Colonic mucosa (tissue), 4 donors: ENCODE measurements around the gene TMEM145. TPM values are rescaled to one million over a fixed set of nuclear protein-coding genes. Genes with fewer than 3 reads are reported as not detected.
A peak's percentile ranks its signal among the peaks of the same experiment; 100 is the strongest.

Experiments
- DNase-seq: peaks from one replicate; pipeline ENCODE4 v3.0.0-alpha.2; 2020
- H3K27ac ChIP-seq: fragments of 200-600 bp; one replicate; pipeline ENCODE4 v1.8.0; 2021
- H3K27me3 ChIP-seq: fragments of 200-600 bp; one replicate; pipeline ENCODE4 v1.8.0; 2021
- H3K36me3 ChIP-seq: fragments of 200-600 bp; one replicate; pipeline ENCODE4 v1.8.0; 2021
- H3K4me1 ChIP-seq: fragments of 200-600 bp; one replicate; pipeline ENCODE4 v1.8.0; 2021; ENCODE audit warnings: mild to moderate bottlenecking
- H3K4me3 ChIP-seq: fragments of 200-600 bp; one replicate; pipeline ENCODE4 v1.8.0; 2021
- H3K9ac ChIP-seq, 2 donors: one replicate each; pipeline ENCODE4 v1.7.0; 2013; ENCODE audit warnings: control low read depth in 2 of 2, low read depth in 2 of 2, low read length in 2 of 2
- H3K9me3 ChIP-seq: fragments of 200-600 bp; one replicate; pipeline ENCODE4 v1.8.0; 2021
- intact Hi-C: fragments of 100-400 bp; cut with DNase I; formaldehyde crosslinking; loops from one replicate; pipeline ENCODE4 v1.14.1; 2022
- total RNA-seq, 2 donors: library from RNA; stranded (reverse); fragmentation: NEBNext Ultra II Directional in 1 of 2; extraction: Animal tissue kit (Norgen Biotek cat#: 25700) in 1 of 2; gene quantifications; one replicate each; pipeline ENCODE4 v1.2.1, GENCODE V29; 2021
- TF ChIP-seq, protein P1 (sequence below): fragments of 200-600 bp; IDR thresholded peaks from one replicate; pipeline ENCODE4 v1.8.0; 2022; ENCODE audit warnings: antibody characterized with exemption, mild to moderate bottlenecking
- donor health status: healthy.
- donor health status: DM: no; HTN: no; CAD: no.
- donor health status: DM: no; HTN: no; CAD: no.

The TMEM145 gene
- total RNA-seq, 2 donors from 2014 or later, result 0.24 to 0.94 TPM

DNA sequence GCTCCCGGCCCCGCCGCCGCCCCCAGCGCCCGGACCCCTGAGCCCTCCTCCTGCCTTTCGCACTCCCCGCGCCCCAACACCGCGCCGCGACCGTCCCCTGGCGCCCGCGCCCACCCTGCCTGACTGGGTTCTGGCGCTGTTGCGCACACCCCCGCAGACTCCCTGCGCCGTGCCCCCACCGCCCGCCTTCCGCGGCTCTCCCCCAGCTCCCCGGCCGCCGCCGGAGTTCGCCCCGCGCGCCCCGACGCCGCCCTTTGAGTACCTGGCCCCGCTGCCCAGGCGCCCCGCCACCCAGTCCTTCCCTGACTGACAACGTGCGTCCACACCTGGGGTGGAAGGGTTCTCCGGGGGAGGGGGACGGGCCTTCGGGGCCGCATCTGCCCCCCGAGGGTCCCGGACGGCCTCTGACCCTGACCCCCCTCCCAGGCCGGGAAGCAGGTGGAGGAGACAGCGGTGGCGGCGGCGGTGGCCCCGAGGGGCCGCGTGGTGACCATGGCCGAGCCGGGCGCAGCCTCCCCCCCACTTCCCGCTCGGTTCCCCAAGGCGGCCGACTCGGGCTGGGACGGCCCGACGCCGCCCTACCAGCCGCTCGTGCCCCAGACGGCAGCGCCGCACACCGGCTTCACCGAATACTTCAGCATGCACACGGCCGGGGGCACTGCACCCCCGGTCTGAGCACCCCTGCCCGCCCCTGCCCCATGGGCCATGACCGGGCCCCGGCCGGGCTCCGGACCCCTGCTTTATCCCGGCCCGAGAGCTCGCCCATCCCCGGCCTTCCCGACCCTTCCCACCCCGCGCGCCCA lies 10.9 kb downstream of the TMEM145 start:
- Histone ChIP-seq H3K4me3 (peak overlapping the region; percentile 25), H3K36me3 (no peaks in the 10 kb centered on the region), H3K9ac (peak overlapping the region in 1 of 2 donors; percentile 24), H3K27me3 (peaks cover 20% of the 10 kb centered on the region), H3K4me1 (peaks cover 4% of the 10 kb centered on the region), H3K9me3 (no peaks in the 10 kb centered on the region), H3K27ac (no peak overlapping the region)
- no peak for DNase-seq
- intact Hi-C loops, result loop anchor here (10.0 kb wide), 2 partner anchors 71 to 189 kb away; partner anchors contain the start of genes CNFN and POU2F2
- TF ChIP-seq, protein P1, sequence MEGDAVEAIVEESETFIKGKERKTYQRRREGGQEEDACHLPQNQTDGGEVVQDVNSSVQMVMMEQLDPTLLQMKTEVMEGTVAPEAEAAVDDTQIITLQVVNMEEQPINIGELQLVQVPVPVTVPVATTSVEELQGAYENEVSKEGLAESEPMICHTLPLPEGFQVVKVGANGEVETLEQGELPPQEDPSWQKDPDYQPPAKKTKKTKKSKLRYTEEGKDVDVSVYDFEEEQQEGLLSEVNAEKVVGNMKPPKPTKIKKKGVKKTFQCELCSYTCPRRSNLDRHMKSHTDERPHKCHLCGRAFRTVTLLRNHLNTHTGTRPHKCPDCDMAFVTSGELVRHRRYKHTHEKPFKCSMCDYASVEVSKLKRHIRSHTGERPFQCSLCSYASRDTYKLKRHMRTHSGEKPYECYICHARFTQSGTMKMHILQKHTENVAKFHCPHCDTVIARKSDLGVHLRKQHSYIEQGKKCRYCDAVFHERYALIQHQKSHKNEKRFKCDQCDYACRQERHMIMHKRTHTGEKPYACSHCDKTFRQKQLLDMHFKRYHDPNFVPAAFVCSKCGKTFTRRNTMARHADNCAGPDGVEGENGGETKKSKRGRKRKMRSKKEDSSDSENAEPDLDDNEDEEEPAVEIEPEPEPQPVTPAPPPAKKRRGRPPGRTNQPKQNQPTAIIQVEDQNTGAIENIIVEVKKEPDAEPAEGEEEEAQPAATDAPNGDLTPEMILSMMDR, result no peak

- TF ChIP-seq, protein P1, result no peak
- H3K9ac ChIP-seq, result no peak overlapping the region
- no peak overlapping the region for H3K27ac ChIP-seq
- H3K36me3 ChIP-seq, result no peaks in the 10 kb centered on the region
- no peaks in the 10 kb centered on the region for H3K9me3 ChIP-seq
- peaks cover 20% of the 10 kb centered on the region for H3K27me3 ChIP-seq
- peak; percentile 29 for DNase-seq
- H3K4me1 ChIP-seq, result peaks cover 4% of the 10 kb centered on the region
- intact Hi-C loops, result loop anchor here (10.0 kb wide), 2 partner anchors 70 to 190 kb away; partner anchors contain the start of genes CNFN and POU2F2
- H3K4me3 ChIP-seq, result peak overlapping the region; percentile 25
Observed at GRCh38 chr19:42324655-42325307, 11.7 kb downstream of the TMEM145 start.

- Histone ChIP-seq H3K9me3 (no peaks in the 10 kb centered on the region), H3K27ac (peak within 1 kb of the TSS; percentile 63), H3K36me3 (no peaks in the 10 kb centered on the region), H3K27me3 (peaks cover 20% of the 10 kb centered on the region), H3K4me1 (peaks cover 4% of the 10 kb centered on the region), H3K4me3 (peak within 1 kb of the TSS; percentile 94), H3K9ac (peak within 1 kb of the TSS; percentile 90 to 94)
- peak; percentile 99 for DNase-seq
- TF ChIP-seq, protein P1, result peak; percentile 80
- intact Hi-C loops, result loop anchor here (10.0 kb wide), 2 partner anchors 69 to 191 kb away; partner anchors contain the start of genes CNFN and POU2F2
Observed at GRCh38 chr19:42325308-42325895, 12.3 kb downstream of the TMEM145 start, which contains the start of gene MEGF8. Gene MEGF8 (plus strand): TSS chr19:42325635. CDS start chr19:42326244, 609 bp downstream.

DNA sequence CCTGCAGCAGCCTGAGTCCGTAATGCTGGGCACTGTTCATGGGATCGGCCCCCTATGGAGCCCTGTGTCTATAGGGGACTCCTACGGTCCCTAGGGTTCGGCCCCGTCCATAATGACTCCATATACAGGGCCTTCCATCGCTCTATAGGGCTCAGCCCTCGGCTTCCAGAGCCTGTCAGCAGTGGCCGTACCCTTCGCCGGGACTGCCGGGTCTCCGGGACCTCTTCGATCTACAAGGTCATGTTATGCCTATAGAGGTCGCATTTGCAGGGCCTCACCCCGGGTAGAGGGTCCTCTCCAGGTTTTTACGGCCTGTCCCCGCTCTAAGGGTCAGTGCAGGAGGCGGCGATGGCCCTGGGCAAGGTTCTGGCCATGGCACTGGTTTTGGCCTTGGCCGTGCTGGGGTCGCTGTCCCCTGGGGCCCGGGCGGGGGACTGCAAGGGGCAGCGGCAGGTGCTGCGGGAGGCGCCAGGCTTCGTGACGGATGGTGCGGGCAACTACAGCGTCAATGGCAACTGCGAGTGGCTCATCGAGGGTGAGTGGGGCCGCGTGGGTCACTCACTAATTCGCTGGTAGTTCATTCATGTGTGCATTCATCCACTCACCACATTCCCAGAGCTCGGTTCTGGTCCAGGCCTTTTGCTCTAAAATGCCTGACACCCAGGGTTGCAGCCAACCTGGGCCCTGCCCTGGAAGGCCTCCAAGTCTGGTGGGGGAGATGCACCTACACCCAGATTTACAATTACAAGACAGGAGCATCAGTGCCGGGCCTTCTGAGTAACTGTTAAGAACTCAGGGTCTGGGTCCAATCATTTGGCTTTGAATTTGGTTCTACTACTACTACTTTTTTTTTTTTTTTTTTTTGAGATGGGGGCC lies 13.0 kb downstream of the TMEM145 start:
- Histone ChIP-seq H3K4me1 (peaks cover 4% of the 10 kb centered on the region), H3K27me3 (peaks cover 20% of the 10 kb centered on the region), H3K27ac (peak overlapping the region; percentile 63), H3K9me3 (no peaks in the 10 kb centered on the region), H3K9ac (peak overlapping the region; percentile 90 to 94), H3K4me3 (peak overlapping the region; percentile 94), H3K36me3 (no peaks in the 10 kb centered on the region)
- intact Hi-C loops, result loop anchor here (10.0 kb wide), 2 partner anchors 69 to 191 kb away; partner anchors contain the start of genes CNFN and POU2F2
- TF ChIP-seq, protein P1, result no peak
- peak; percentile 29 for DNase-seq
